HepG2 (cell line): ENCODE measurements around the gene DIS3L2. TPM values are rescaled to one million over a fixed set of nuclear protein-coding genes. Genes with fewer than 3 reads are reported as not detected.

Experiments used
- ATAC-seq: fragments of 200-7000 bp; cut with Tn5 transposase; 3 replicates; pipeline ENCODE4 v1.9.1; 2020; ENCODE audit warnings: mild to moderate bottlenecking, moderate library complexity
- BruUV-seq: library from RNA; stranded (reverse); fragments of 400-500 nt; replicated peaks from 2 replicates; lab custom pipeline; 2021; lab: Mats Ljungman, UMichigan
- CTCF ChIA-PET: fragments of 300-600 bp; formaldehyde crosslinking; extraction: SDS; loops from one replicate; lab custom pipeline; 2021; ENCODE audit warnings: low total read pairs, inconsistent platforms, low intra/inter-chr PET ratio; lab: Yijun Ruan, JAX
- POLR2A ChIA-PET: fragments of 350-600 bp; sonication (Branson Sonifier 250); formaldehyde crosslinking; loops from one replicate; lab custom pipeline; 2020; ENCODE audit warnings: antibody characterized with exemption, inconsistent platforms; lab: Yijun Ruan, JAX
- DNase-seq: peaks from one replicate; pipeline ENCODE4 v3.0.0-alpha.2; 2015; ENCODE audit warnings: low spot score
- FAIRE-seq: peaks from 3 replicates; lab custom pipeline; 2011; peaks lifted over from hg19 to GRCh38; lab: Jason Lieb, UNC
- H2AFZ ChIP-seq: one replicate; pipeline ENCODE4 v1.6.1; 2011; ENCODE audit warnings: low read length, inconsistent platforms
- H3K27ac ChIP-seq: fragments of 300-600 bp; 3 replicates; pipeline ENCODE4 v1.8.0; 2011; ENCODE audit warnings: mixed run types, mild to moderate bottlenecking, mixed read lengths, low read length, inconsistent platforms; ENCODE audit not compliant: insufficient read depth; ENCODE audit errors: extremely low read length
- H3K27me3 ChIP-seq, 2 experiments: fragments of 200-600 bp in 1 of 2; 2 replicates in 1 of 2; 3 replicates in 1 of 2; pipeline versions ENCODE4 v1.6.0 to v1.8.0; 2011; ENCODE audit warnings: low read length in 2 of 2, mild to moderate bottlenecking in 2 of 2, moderate library complexity in 2 of 2, inconsistent platforms in 1 of 2; ENCODE audit not compliant: insufficient read depth in 2 of 2, control insufficient read depth in 1 of 2
- H3K36me3 ChIP-seq, 2 experiments: fragments of 200-600 bp in 1 of 2; replicated peaks in 1 of 2; 2 replicates in 1 of 2; 3 replicates in 1 of 2; pipeline versions ENCODE4 v1.5.1 to v1.8.0; 2011; ENCODE audit warnings: low read length in 2 of 2, inconsistent platforms in 1 of 2; ENCODE audit not compliant: insufficient read depth in 2 of 2, control insufficient read depth in 1 of 2
- H3K4me1 ChIP-seq: 2 replicates; pipeline ENCODE4 v1.5.1; 2012; ENCODE audit warnings: low read length, inconsistent platforms; ENCODE audit not compliant: insufficient read depth
- H3K4me2 ChIP-seq: 2 replicates; pipeline ENCODE4 v1.6.0; 2011; ENCODE audit warnings: low read depth, low read length, inconsistent platforms
- H3K4me3 ChIP-seq, 3 experiments: fragments of 200-600 bp in 1 of 3; sonication (generic), shearing (Covaris generic) in 1 of 3; replicated peaks in 1 of 3; 2 replicates each; pipeline ENCODE4 v1.5.1; 2011 to 2016; ENCODE audit warnings: low read length in 3 of 3, inconsistent platforms in 2 of 3, low read depth in 2 of 3, mild to moderate bottlenecking in 2 of 3, control low read depth in 1 of 3, mixed read lengths in 1 of 3; ENCODE audit not compliant: insufficient read depth in 1 of 3
- H3K79me2 ChIP-seq: one replicate; pipeline ENCODE4 v1.6.1; 2011; ENCODE audit warnings: low read length, inconsistent platforms; ENCODE audit not compliant: insufficient read depth
- H3K9ac ChIP-seq: 2 replicates; pipeline ENCODE4 v1.6.0; 2011; ENCODE audit warnings: mild to moderate bottlenecking, low read depth, low read length, inconsistent platforms; ENCODE audit not compliant: insufficient read depth
- H3K9me3 ChIP-seq: 2 replicates; pipeline ENCODE4 v1.5.1; 2012; ENCODE audit warnings: mild to moderate bottlenecking, low read length
- H4K20me1 ChIP-seq: 2 replicates; pipeline ENCODE4 v1.6.0; 2011; ENCODE audit warnings: inconsistent platforms, mild to moderate bottlenecking, low read length, moderate library complexity; ENCODE audit not compliant: insufficient read depth
- CBX2 ChIP-seq, 2 experiments: fragments of 200-600 bp in 1 of 2; sonication (generic); formaldehyde crosslinking in 1 of 2; IDR thresholded peaks; 2 replicates each; pipeline versions ENCODE4 v1.7.0 to v1.8.1; 2018 to 2022; ENCODE audit warnings: low read depth in 2 of 2, low read length in 1 of 2, mild to moderate bottlenecking in 1 of 2, missing genetic modification reagents in 1 of 2
- GATAD1 ChIP-seq: IDR thresholded peaks from 2 replicates; pipeline ENCODE4 v1.6.1; 2016; ENCODE audit warnings: missing genetic modification reagents, missing compliant biosample characterization
- MAFF ChIP-seq: IDR thresholded peaks from 2 replicates; pipeline ENCODE4 v1.6.1; 2011; ENCODE audit warnings: low read depth, low read length, improper control_type of control experiment
- MAFK ChIP-seq, 2 experiments: IDR thresholded peaks in 1 of 2; conservative IDR thresholded peaks in 1 of 2; 2 replicates each; pipeline ENCODE4 v1.6.1; 2011; ENCODE audit warnings: improper control_type of control experiment in 2 of 2, low read length in 2 of 2
- MED8 ChIP-seq: sonication (generic); formaldehyde crosslinking; IDR thresholded peaks from 2 replicates; pipeline ENCODE4 v1.8.1; 2023; ENCODE audit warnings: mild to moderate bottlenecking, missing genetic modification reagents; ENCODE audit not compliant: insufficient replicate concordance
- MYC ChIP-seq: sonication (generic); formaldehyde crosslinking; IDR thresholded peaks from 2 replicates; pipeline ENCODE4 v1.9.0; 2021; ENCODE audit warnings: missing genetic modification reagents, borderline replicate concordance
- NFKB2 ChIP-seq: sonication (generic); formaldehyde crosslinking; IDR thresholded peaks from 2 replicates; pipeline ENCODE4 v1.4.0; 2020; ENCODE audit warnings: missing genetic modification reagents, borderline replicate concordance
- TRIM24 ChIP-seq: sonication (generic); formaldehyde crosslinking; IDR thresholded peaks from 2 replicates; pipeline ENCODE4 v1.8.0; 2022; ENCODE audit warnings: mild to moderate bottlenecking, missing genetic modification reagents
- ZBTB44 ChIP-seq: sonication (generic); formaldehyde crosslinking; IDR thresholded peaks from 2 replicates; pipeline ENCODE4 v1.4.0; 2020; ENCODE audit warnings: missing genetic modification reagents
- ZMYM4 ChIP-seq: sonication (generic); formaldehyde crosslinking; IDR thresholded peaks from 2 replicates; pipeline ENCODE4 v1.8.1; 2023; ENCODE audit warnings: mild to moderate bottlenecking, missing genetic modification reagents
- ZNF644 ChIP-seq: IDR thresholded peaks from 2 replicates; pipeline ENCODE4 v1.6.1; 2016; ENCODE audit warnings: low read depth
- WGBS: methylation state at CpG from one replicate; pipeline ENCODE4 v1.1.6; 2017; ENCODE audit warnings: low lambda C conversion rate; 5-methylcytosine and 5-hydroxymethylcytosine counted together
- in situ Hi-C: cut with HindIII; loops from 2 replicates; pipeline ENCODE4 v1.10.0; 2017; ENCODE audit warnings: low pct_unique_long_range_greater_than_20kb; ENCODE audit not compliant: extremely low pct_ligation_motif_present
- intact Hi-C: fragments of 100-400 bp; cut with micrococcal nuclease; formaldehyde crosslinking; loops from one replicate; pipeline ENCODE4 v1.10.0; 2022; ENCODE audit not compliant: unreplicated experiment
- polyA plus RNA-seq, 8 experiments: library from polyadenylated mRNA; depleted of rRNA in 3 of 8; stranded (reverse) in 7 of 8; unstranded in 1 of 8; fragments of >200 nt; fragmentation: Illumina TruSeq in 4 of 8; extraction: Trizol in 4 of 8; gene quantifications; 2 replicates each; pipeline versions ENCODE4 v1.2.1 to v1.2.3, GENCODE V29; 2011 to 2016; ENCODE audit warnings: low read depth in 4 of 8, missing spikeins in 1 of 8, mixed read lengths in 1 of 8; ENCODE audit not compliant: insufficient read depth in 1 of 8
- total RNA-seq, 5 experiments: library from RNA; depleted of rRNA; stranded (reverse); fragments of >200 nt; fragmentation: Illumina TruSeq; extraction: Trizol; gene quantifications; 2 replicates each; pipeline ENCODE4 v1.2.3, GENCODE V29; 2016; ENCODE audit warnings: low read depth in 1 of 5
- TF ChIP-seq, protein P1 (sequence below): sonication (generic); formaldehyde crosslinking; IDR thresholded peaks from 2 replicates; pipeline ENCODE4 v1.9.0; 2021; ENCODE audit warnings: missing genetic modification reagents, mild to moderate bottlenecking, borderline replicate concordance
- TF ChIP-seq, protein P2 (sequence below): sonication (generic); formaldehyde crosslinking; IDR thresholded peaks from 2 replicates; pipeline ENCODE4 v1.4.0; 2020; ENCODE audit warnings: missing genetic modification reagents

The DIS3L2 gene
- total and polyA plus RNA-seq, 2 of the 13 experiments (the other 11 are each of a cell fraction or from before 2014, with no cell fraction given) = 7.0 to 23.9 TPM

- FAIRE-seq (no peak), DNase-seq (no peak), ATAC-seq (no peak)
- H3K79me2 ChIP-seq = no peaks in the 10 kb centered on the region
- no peak overlapping the region for H3K27ac ChIP-seq
- TF ChIP-seq MAFF = peak; percentile 12; the same call in 1 of the 2 replicates
- peak; percentile 10 to 61; a peak in 2 of 4 replicates for TF ChIP-seq MAFK (conservative IDR thresholded peaks at IDR 0.05 in 1 of 2, IDR thresholded peaks at IDR 0.05 in 1 of 2; ENCODE audit: low read length in 2 of 2)
- TF ChIP-seq ZNF644 (CRISPR knock-in tag) = no peak
- H3K4me1 ChIP-seq = no peaks in the 10 kb centered on the region
- no peak overlapping the region for H3K9ac ChIP-seq
- ChIA-PET POLR2A (no interaction called here), CTCF (no interaction called here)
- H2AFZ ChIP-seq = no peak overlapping the region
- no TSS peak for BruUV-seq
- H3K9me3 ChIP-seq = no peaks in the 10 kb centered on the region
- intact Hi-C loops = no loop called here
- H3K27me3 ChIP-seq = no peaks in the 10 kb centered on the region
- H3K4me3 ChIP-seq = no peak overlapping the region
- no peaks in the 10 kb centered on the region for H4K20me1 ChIP-seq
- no peak overlapping the region for H3K4me2 ChIP-seq
- in situ Hi-C loops = no loop called here
- peaks cover 7 to 21% of the 10 kb centered on the region in 2 experiments for H3K36me3 ChIP-seq
Observed at GRCh38 chr2:232028631-232029030, 67.1 kb downstream of the DIS3L2 start.

- FAIRE-seq (no peak), DNase-seq (no peak), ATAC-seq (no peak)
- Histone ChIP-seq H2AFZ (no peak overlapping the region), H3K79me2 (no peaks in the 10 kb centered on the region), H3K27me3 (no peaks in the 10 kb centered on the region), H3K27ac (no peak overlapping the region), H3K4me2 (no peak overlapping the region), H3K9ac (no peak overlapping the region), H3K4me1 (no peaks in the 10 kb centered on the region), H3K4me3 (no peak overlapping the region), H3K36me3 (peaks cover 5 to 17% of the 10 kb centered on the region in 2 experiments; a peak in 4 of 5 replicates), H4K20me1 (no peaks in the 10 kb centered on the region), H3K9me3 (no peaks in the 10 kb centered on the region)
- in situ Hi-C loops = no loop called here
- ChIA-PET POLR2A (no interaction called here), CTCF (no interaction called here)
- intact Hi-C loops = no loop called here
- no TSS peak for BruUV-seq
- 70% methylated on average over 4 of the region's 4 CpGs for WGBS
- TF ChIP-seq MYC (no peak), ZMYM4 (CRISPR knock-in tag) (no peak), GATAD1 (CRISPR knock-in tag) (no peak), NFKB2 (no peak), ZBTB44 (CRISPR knock-in tag) (no peak), TRIM24 (CRISPR knock-in tag) (no peak), MED8 (CRISPR knock-in tag) (no peak), CBX2 (IDR thresholded peaks at IDR 0.05; ENCODE audit: low read depth, low read length) (no peak), CBX2 (CRISPR knock-in tag; IDR thresholded peaks at IDR 0.05; ENCODE audit: low read depth) (no peak)
- TF ChIP-seq, protein P1, sequence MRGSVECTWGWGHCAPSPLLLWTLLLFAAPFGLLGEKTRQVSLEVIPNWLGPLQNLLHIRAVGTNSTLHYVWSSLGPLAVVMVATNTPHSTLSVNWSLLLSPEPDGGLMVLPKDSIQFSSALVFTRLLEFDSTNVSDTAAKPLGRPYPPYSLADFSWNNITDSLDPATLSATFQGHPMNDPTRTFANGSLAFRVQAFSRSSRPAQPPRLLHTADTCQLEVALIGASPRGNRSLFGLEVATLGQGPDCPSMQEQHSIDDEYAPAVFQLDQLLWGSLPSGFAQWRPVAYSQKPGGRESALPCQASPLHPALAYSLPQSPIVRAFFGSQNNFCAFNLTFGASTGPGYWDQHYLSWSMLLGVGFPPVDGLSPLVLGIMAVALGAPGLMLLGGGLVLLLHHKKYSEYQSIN (CRISPR knock-in tag) = no peak
- TF ChIP-seq, protein P2, sequence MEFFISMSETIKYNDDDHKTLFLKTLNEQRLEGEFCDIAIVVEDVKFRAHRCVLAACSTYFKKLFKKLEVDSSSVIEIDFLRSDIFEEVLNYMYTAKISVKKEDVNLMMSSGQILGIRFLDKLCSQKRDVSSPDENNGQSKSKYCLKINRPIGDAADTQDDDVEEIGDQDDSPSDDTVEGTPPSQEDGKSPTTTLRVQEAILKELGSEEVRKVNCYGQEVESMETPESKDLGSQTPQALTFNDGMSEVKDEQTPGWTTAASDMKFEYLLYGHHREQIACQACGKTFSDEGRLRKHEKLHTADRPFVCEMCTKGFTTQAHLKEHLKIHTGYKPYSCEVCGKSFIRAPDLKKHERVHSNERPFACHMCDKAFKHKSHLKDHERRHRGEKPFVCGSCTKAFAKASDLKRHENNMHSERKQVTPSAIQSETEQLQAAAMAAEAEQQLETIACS (CRISPR knock-in tag) = no peak
Observed at GRCh38 chr2:232029346-232029745, 67.8 kb downstream of the DIS3L2 start.
